Central memory CD8-positive, alpha-beta T cell (primary cell): ENCODE measurements around the gene UPK3A.

Experiments used
- ATAC-seq: fragments of 150-1000 bp; cut with Tn5 transposase; replicated peaks from 2 replicates; pipeline ENCODE4 v1.10.0; 2022; ENCODE audit warnings: mild to moderate bottlenecking, moderate FRiP score, moderate number of reproducible peaks; ENCODE audit not compliant: poor library complexity, severe bottlenecking; ENCODE audit errors: extremely low read depth
- DNase-seq, 2 donors: peaks; one replicate each; pipeline ENCODE4 v3.0.0; 2021; ENCODE audit warnings: low spot score in 2 of 2
- H3K27ac Mint-ChIP-seq: one replicate; pipeline ENCODE4 v1.8.0; 2022; ENCODE audit warnings: low read depth, mild to moderate bottlenecking, moderate library complexity, mixed read lengths
- H3K27me3 Mint-ChIP-seq: one replicate; pipeline ENCODE4 v1.8.0; 2022; ENCODE audit warnings: mixed read lengths
- H3K36me3 Mint-ChIP-seq: one replicate; pipeline ENCODE4 v1.8.0; 2022; ENCODE audit warnings: mild to moderate bottlenecking, moderate library complexity, mixed read lengths; ENCODE audit not compliant: insufficient read depth
- H3K4me1 Mint-ChIP-seq: one replicate; pipeline ENCODE4 v1.8.0; 2022; ENCODE audit warnings: mixed read lengths
- H3K4me3 Mint-ChIP-seq: one replicate; pipeline ENCODE4 v1.8.0; 2022; ENCODE audit warnings: mild to moderate bottlenecking, moderate library complexity, mixed read lengths
- H3K9me3 Mint-ChIP-seq: one replicate; pipeline ENCODE4 v1.8.0; 2022; ENCODE audit warnings: mixed read lengths

The UPK3A gene

GRCh38 chr22:45310331-45310976 lies 25.7 kb downstream of the UPK3A start:
- Mint-ChIP-seq H3K36me3 (peaks cover 13% of the 10 kb centered on the region), H3K9me3 (no peaks in the 10 kb centered on the region), H3K27ac (peak overlapping the region; percentile 92), H3K4me3 (peak overlapping the region; percentile 85), H3K27me3 (no peaks in the 10 kb centered on the region), H3K4me1 (peaks cover 48% of the 10 kb centered on the region)
- ATAC-seq (no peak), DNase-seq (no peak)

- H3K4me1 Mint-ChIP-seq = peaks cover 50% of the 10 kb centered on the region
- ATAC-seq (no peak), DNase-seq (no peak)
- no peaks in the 10 kb centered on the region for H3K9me3 Mint-ChIP-seq
- peak overlapping the region; percentile 85 for H3K4me3 Mint-ChIP-seq
- H3K27me3 Mint-ChIP-seq = no peaks in the 10 kb centered on the region
- H3K27ac Mint-ChIP-seq = peak overlapping the region; percentile 92
- H3K36me3 Mint-ChIP-seq = peaks cover 13% of the 10 kb centered on the region
These were observed 26.3 kb downstream of the UPK3A start for GRCh38 chr22:45310977-45311531.

GRCh38 chr22:45312415-45312814 lies 27.7 kb downstream of the UPK3A start:
- no peaks in the 10 kb centered on the region for H3K9me3 Mint-ChIP-seq
- ATAC-seq (no peak), DNase-seq (no peak)
- H3K27me3 Mint-ChIP-seq = no peaks in the 10 kb centered on the region
- peak overlapping the region; percentile 85 for H3K4me3 Mint-ChIP-seq
- no peak overlapping the region for H3K27ac Mint-ChIP-seq
- H3K4me1 Mint-ChIP-seq = peaks cover 51% of the 10 kb centered on the region
- peaks cover 14% of the 10 kb centered on the region for H3K36me3 Mint-ChIP-seq

- no peak overlapping the region for H3K4me3 Mint-ChIP-seq
- H3K27ac Mint-ChIP-seq = no peak overlapping the region
- ATAC-seq = no peak
- H3K4me1 Mint-ChIP-seq = peaks cover 56% of the 10 kb centered on the region
- H3K36me3 Mint-ChIP-seq = peaks cover 18% of the 10 kb centered on the region
- DNase-seq = no peak
- no peaks in the 10 kb centered on the region for H3K9me3 Mint-ChIP-seq
- H3K27me3 Mint-ChIP-seq = no peaks in the 10 kb centered on the region
These were observed 28.1 kb downstream of the UPK3A start for GRCh38 chr22:45312856-45313255.

GRCh38 chr22:45314054-45314721 lies 29.4 kb downstream of the UPK3A start:
- no peaks in the 10 kb centered on the region for H3K27me3 Mint-ChIP-seq
- no peak for ATAC-seq
- H3K4me1 Mint-ChIP-seq = peaks cover 61% of the 10 kb centered on the region
- no peak for DNase-seq
- no peak overlapping the region for H3K27ac Mint-ChIP-seq
- H3K36me3 Mint-ChIP-seq = peaks cover 26% of the 10 kb centered on the region
- no peaks in the 10 kb centered on the region for H3K9me3 Mint-ChIP-seq
- H3K4me3 Mint-ChIP-seq = no peak overlapping the region

- no peak overlapping the region for H3K4me3 Mint-ChIP-seq
- H3K27me3 Mint-ChIP-seq = no peaks in the 10 kb centered on the region
- no peak overlapping the region for H3K27ac Mint-ChIP-seq
- H3K9me3 Mint-ChIP-seq = no peaks in the 10 kb centered on the region
- H3K4me1 Mint-ChIP-seq = peaks cover 66% of the 10 kb centered on the region
- H3K36me3 Mint-ChIP-seq = peaks cover 29% of the 10 kb centered on the region
- DNase-seq (no peak), ATAC-seq (no peak)
These were observed 30.0 kb downstream of the UPK3A start for GRCh38 chr22:45314786-45315185.

GRCh38 chr22:45316796-45317526 lies 32.2 kb downstream of the UPK3A start:
- Mint-ChIP-seq H3K36me3 (peaks cover 35% of the 10 kb centered on the region), H3K27me3 (no peaks in the 10 kb centered on the region), H3K4me1 (peaks cover 58% of the 10 kb centered on the region), H3K4me3 (no peak overlapping the region), H3K9me3 (no peaks in the 10 kb centered on the region), H3K27ac (peak overlapping the region; percentile 100)
- ATAC-seq = no peak
- DNase-seq = no peak

- H3K4me3 Mint-ChIP-seq = peak overlapping the region; percentile 80
- peaks cover 37% of the 10 kb centered on the region for H3K36me3 Mint-ChIP-seq
- peak overlapping the region; percentile 100 for H3K27ac Mint-ChIP-seq
- H3K27me3 Mint-ChIP-seq = no peaks in the 10 kb centered on the region
- H3K9me3 Mint-ChIP-seq = no peaks in the 10 kb centered on the region
- DNase-seq (peak; percentile 24 to 35), ATAC-seq (no peak)
- peaks cover 53% of the 10 kb centered on the region for H3K4me1 Mint-ChIP-seq
These were observed 32.9 kb downstream of the UPK3A start for GRCh38 chr22:45317551-45318167.

- peak overlapping the region; percentile 80 for H3K4me3 Mint-ChIP-seq
- peaks cover 48% of the 10 kb centered on the region for H3K4me1 Mint-ChIP-seq
- no peaks in the 10 kb centered on the region for H3K27me3 Mint-ChIP-seq
- peaks cover 38% of the 10 kb centered on the region for H3K36me3 Mint-ChIP-seq
- no peaks in the 10 kb centered on the region for H3K9me3 Mint-ChIP-seq
- peak overlapping the region; percentile 100 for H3K27ac Mint-ChIP-seq
- DNase-seq (peak; percentile 81 to 93), ATAC-seq (peak; percentile 70)
These were observed 33.4 kb downstream of the UPK3A start for GRCh38 chr22:45318168-45318557.

GRCh38 chr22:45318558-45319323 lies 34.0 kb downstream of the UPK3A start:
- H3K36me3 Mint-ChIP-seq = peaks cover 44% of the 10 kb centered on the region
- no peaks in the 10 kb centered on the region for H3K27me3 Mint-ChIP-seq
- peaks cover 47% of the 10 kb centered on the region for H3K4me1 Mint-ChIP-seq
- H3K27ac Mint-ChIP-seq = peak overlapping the region; percentile 100
- no peaks in the 10 kb centered on the region for H3K9me3 Mint-ChIP-seq
- ATAC-seq = peak; percentile 75
- peak; percentile 49 to 77 for DNase-seq
- peak overlapping the region; percentile 80 for H3K4me3 Mint-ChIP-seq

- Mint-ChIP-seq H3K27ac (peak overlapping the region; percentile 100), H3K9me3 (no peaks in the 10 kb centered on the region), H3K27me3 (no peaks in the 10 kb centered on the region), H3K36me3 (peaks cover 45% of the 10 kb centered on the region), H3K4me1 (peaks cover 44% of the 10 kb centered on the region), H3K4me3 (peak overlapping the region; percentile 80)
- DNase-seq (no peak), ATAC-seq (no peak)
These were observed 34.6 kb downstream of the UPK3A start for GRCh38 chr22:45319324-45319685.
